Astrocyte of the spinal cord (primary cell): ENCODE results near the gene TXN2.
A peak's percentile ranks its signal among the peaks of the same experiment; 100 is the strongest.

Source experiments
- DNase-seq: peaks from one replicate; pipeline ENCODE4 v3.0.0; 2011; ENCODE audit warnings: low read depth, low spot score
- H3K4me3 ChIP-seq: 2 replicates; pipeline ENCODE4 v1.5.1; 2011; ENCODE audit warnings: low read depth, mild to moderate bottlenecking, low read length, moderate library complexity
- CTCF ChIP-seq: IDR thresholded peaks from 2 replicates; pipeline ENCODE4 v1.5.1; 2012; ENCODE audit warnings: low read depth, mild to moderate bottlenecking, low read length, inconsistent platforms
- in situ Hi-C: cut with HindIII; loops from 2 replicates; pipeline ENCODE4 v1.10.0; 2017; ENCODE audit warnings: low sequenced_read_pairs

TXN2 gene

GRCh38 chr22:36514766-36515165, 33.3 kb upstream of the TXN2 start:
- in situ Hi-C loops, result no loop called here
- DNase-seq, result no peak
- no peak overlapping the region for H3K4me3 ChIP-seq
- no peak for TF ChIP-seq CTCF

GRCh38 chr22:36512991-36513390, 31.6 kb upstream of the TXN2 start:
- TF ChIP-seq CTCF, result no peak
- in situ Hi-C loops, result no loop called here
- H3K4me3 ChIP-seq, result no peak overlapping the region
- DNase-seq, result no peak

- no peak for TF ChIP-seq CTCF
- DNase-seq, result no peak
- in situ Hi-C loops, result no loop called here
- H3K4me3 ChIP-seq, result no peak overlapping the region
Observed at GRCh38 chr22:36512333-36512732, 30.9 kb upstream of the TXN2 start.

- in situ Hi-C loops, result no loop called here
- peak; percentile 51 for DNase-seq
- peak; percentile 76 for TF ChIP-seq CTCF
- H3K4me3 ChIP-seq, result no peak overlapping the region
Observed at GRCh38 chr22:36510966-36511881, 29.8 kb upstream of the TXN2 start.

- DNase-seq, result no peak
- no peak for TF ChIP-seq CTCF
- H3K4me3 ChIP-seq, result no peak overlapping the region
- in situ Hi-C loops, result no loop called here
Observed at GRCh38 chr22:36510384-36510783, 28.9 kb upstream of the TXN2 start.

- in situ Hi-C loops, result no loop called here
- DNase-seq, result no peak
- no peak for TF ChIP-seq CTCF
- H3K4me3 ChIP-seq, result peak overlapping the region; percentile 41
Observed at GRCh38 chr22:36507518-36508010, 26.1 kb upstream of the TXN2 start.
